ENCODE measurements around the gene PTPRCAP.
"Not testable (repeated sequence)": the region's sequence is repeated elsewhere in the genome, so short reads cannot be mapped to it uniquely, and the experiment has no call there.

PTPRCAP gene

GRCh38 chr11:67440229-67441097 lies 3.0 kb upstream of the PTPRCAP start:
- DNase-seq (ENCODE audit: low read depth), result no peak

- no peak for DNase-seq (ENCODE audit: low read depth)
Observed at GRCh38 chr11:67439321-67440228, 2.1 kb upstream of the PTPRCAP start.

GRCh38 chr11:67438158-67438902 lies 848 bp upstream of the PTPRCAP start:
- DNase-seq (ENCODE audit: low read depth), result peak; percentile 59

GRCh38 chr11:67437809-67438157 lies 301 bp upstream of the PTPRCAP start:
- no peak for DNase-seq (ENCODE audit: low read depth)

- DNase-seq (ENCODE audit: low read depth), result peak; percentile 49
Observed at GRCh38 chr11:67436459-67437081, 912 bp downstream of the PTPRCAP start.

GRCh38 chr11:67435727-67436458 lies 1.6 kb downstream of the PTPRCAP start:
- DNase-seq (ENCODE audit: low read depth), result no peak

GRCh38 chr11:67435031-67435726 lies 2.3 kb downstream of the PTPRCAP start:
- no peak for DNase-seq (ENCODE audit: low read depth)

GRCh38 chr11:67434395-67434881 lies 3.0 kb downstream of the PTPRCAP start:
- DNase-seq (ENCODE audit: low read depth), result no peak

GRCh38 chr11:67433536-67434394 lies 3.7 kb downstream of the PTPRCAP start:
- DNase-seq (ENCODE audit: low read depth), result no peak

- no peak for DNase-seq (ENCODE audit: low read depth)
Observed at GRCh38 chr11:67432655-67433349, 4.7 kb downstream of the PTPRCAP start.

GRCh38 chr11:67431346-67432249 lies 5.9 kb downstream of the PTPRCAP start:
- DNase-seq (ENCODE audit: low read depth), result no peak

- DNase-seq (ENCODE audit: low read depth), result no peak
Observed at GRCh38 chr11:67429722-67430121, 7.8 kb downstream of the PTPRCAP start.

GRCh38 chr11:67429038-67429668 lies 8.3 kb downstream of the PTPRCAP start:
- no peak for DNase-seq (ENCODE audit: low read depth)

- DNase-seq (ENCODE audit: low read depth), result peak; percentile 98
Observed at GRCh38 chr11:67428052-67429001, 9.2 kb downstream of the PTPRCAP start, which contains the start of gene RPS6KB2. Gene RPS6KB2, plus strand, starts transcription at chr11:67428494. Its CDS starts 52 bp downstream, at chr11:67428546.

- not testable (repeated sequence) for DNase-seq (ENCODE audit: low read depth)
Observed at GRCh38 chr11:67427364-67427859, 10.1 kb downstream of the PTPRCAP start.
